ENCODE measurements around the gene ZNF70. TPM values are rescaled to one million over a fixed set of nuclear protein-coding genes. Genes with fewer than 3 reads are reported as not detected.

Gene ZNF70
- total and polyA plus RNA-seq, 2 donors (not counting 1 experiment from before 2014, with no cell fraction given) = 2.1 to 8.3 TPM

- Histone ChIP-seq H4K20me1 (ENCODE audit: control insufficient read depth, insufficient read depth, low read length, poor library complexity, severe bottlenecking) (peaks cover 14% of the 10 kb centered on the region), H2AFZ (ENCODE audit: insufficient read depth, low read depth, low read length, poor library complexity, severe bottlenecking) (peak within 1 kb of the TSS; percentile 84), H3K27me3 (replicated peaks in 1 of 4; ENCODE audit: control extremely low read depth in 1 of 4, control insufficient read depth in 3 of 4, insufficient read depth in 4 of 4, low read length in 3 of 4) (no peaks in the 10 kb centered on the region), H3K36me3 (replicated peaks in 1 of 2; ENCODE audit: control extremely low read depth in 1 of 2, control insufficient read depth in 1 of 2, extremely low read depth in 1 of 2, insufficient read depth in 2 of 2, low read length in 1 of 2) (no peaks in the 10 kb centered on the region), H3K9me3 (ENCODE audit: control extremely low read depth in 1 of 3, control insufficient read depth in 2 of 3, insufficient read depth in 1 of 3, low read length in 2 of 3) (no peaks in the 10 kb centered on the region), H3K9ac (ENCODE audit: low read length) (peak within 1 kb of the TSS; percentile 74), H3K4me1 (ENCODE audit: control insufficient read depth in 2 of 2, insufficient read depth in 2 of 2, low read length in 2 of 2) (peaks cover 61 to 89% of the 10 kb centered on the region in 2 donors), H3K4me3 (ENCODE audit: control extremely low read depth in 1 of 5, extremely low read depth in 1 of 5, insufficient read depth in 1 of 5, low read depth in 2 of 5, low read length in 4 of 5) (peak within 1 kb of the TSS; percentile 46 to 87 (median 81)), H3K27ac (ENCODE audit: low read length in 2 of 2) (peak within 1 kb of the TSS; percentile 80 to 89), H3K4me2 (replicated peaks; ENCODE audit: low read depth, low read length, poor library complexity, severe bottlenecking) (peak within 1 kb of the TSS; percentile 98), H3K79me2 (ENCODE audit: control insufficient read depth, insufficient read depth, low read length) (peaks cover 29% of the 10 kb centered on the region)
- peak; percentile 85 for DNase-seq
- TF ChIP-seq CTCF (IDR thresholded peaks at IDR 0.05) (peak; percentile 73), EZH2 (IDR thresholded peaks at IDR 0.05; ENCODE audit: borderline replicate concordance, insufficient read depth, low read depth, low read length, poor library complexity, severe bottlenecking) (no peak)
- peak; percentile 65 for ATAC-seq (ENCODE audit: low read depth)
- Mint-ChIP-seq H3K27me3 (no peaks in the 10 kb centered on the region), H3K27ac (peak within 1 kb of the TSS; percentile 90), H3K9me3 (ENCODE audit: insufficient read depth) (no peaks in the 10 kb centered on the region), H3K4me3 (peak within 1 kb of the TSS; percentile 89), H3K4me1 (peaks cover 66% of the 10 kb centered on the region)
- intact Hi-C loops (cut with micrococcal nuclease) = loop anchor here (1.0 to 5.0 kb wide), 5 partner anchors 16 to 226 kb away; partner anchors contain the start of gene DERL3
- ChIA-PET CTCF (interaction anchor here (0.9 to 12.8 kb wide), 7 partner anchors 14 to 140 kb away, joined by 3 to 188 read pairs (median 8); partner anchors contain the start of genes SLC2A11, VPREB3 and ZNF70), POLR2A (interaction anchor here (1.0 to 14.3 kb wide), 5 partner anchors 8 to 90 kb away, joined by 4 to 174 read pairs (median 7); partner anchors contain the start of genes SLC2A11, VPREB3 and ZNF70)
- WGBS (ENCODE audit: insufficient coverage) = 1% methylated on average over 59 of the region's 63 CpGs
These were observed 17.0 kb upstream of the ZNF70 start, which contains the start of gene CHCHD10 for GRCh38 chr22:23767673-23768548. TSS of gene CHCHD10 (minus strand) at chr22:23767972. CDS start at chr22:23767874, 98 bp downstream.

Data from B cell (primary cell).